ENCODE data around the gene RCBTB1.

The RCBTB1 gene

GRCh38 chr13:49569993-49570689 is 15.2 kb downstream of the RCBTB1 start:
- TF ChIP-seq SP7 (tag by site-specific recombination; IDR thresholded peaks at IDR 0.05), result peak; percentile 29; the same call in 1 of the 2 replicates
- 0 out of 2 replicates have a peak, but pooled peaks have one; percentile 16 for TF ChIP-seq OSR2 (tag by site-specific recombination; IDR thresholded peaks at IDR 0.05)
- no peak for TF ChIP-seq ZNF791 (tag by site-specific recombination; IDR thresholded peaks at IDR 0.05)
- no peak for TF ChIP-seq PRDM2 (tag by site-specific recombination; IDR thresholded peaks at IDR 0.05; ENCODE audit: borderline replicate concordance)
- TF ChIP-seq ZFP37 (tag by site-specific recombination; IDR thresholded peaks at IDR 0.05), result no peak
- H3K9me3 ChIP-seq (ENCODE audit: control insufficient read depth, insufficient read depth, low read depth, low read length), result no peaks in the 10 kb centered on the region
- H3K27ac ChIP-seq (ENCODE audit: extremely low read depth, low read depth, low read length), result no peak overlapping the region
- H3K4me3 ChIP-seq (ENCODE audit: low read depth, low read length), result no peak overlapping the region
- ChIA-PET CTCF (no interaction called here), POLR2A (no interaction called here)
- H3K4me1 ChIP-seq (ENCODE audit: control insufficient read depth, insufficient read depth, low read length), result no peaks in the 10 kb centered on the region
- peaks cover 0 to 14% of the 10 kb centered on the region in 2 experiments; a peak in 1 of 3 replicates for H3K36me3 ChIP-seq (ENCODE audit: control insufficient read depth in 2 of 2, insufficient read depth in 1 of 2, low read length in 2 of 2)

DNA sequence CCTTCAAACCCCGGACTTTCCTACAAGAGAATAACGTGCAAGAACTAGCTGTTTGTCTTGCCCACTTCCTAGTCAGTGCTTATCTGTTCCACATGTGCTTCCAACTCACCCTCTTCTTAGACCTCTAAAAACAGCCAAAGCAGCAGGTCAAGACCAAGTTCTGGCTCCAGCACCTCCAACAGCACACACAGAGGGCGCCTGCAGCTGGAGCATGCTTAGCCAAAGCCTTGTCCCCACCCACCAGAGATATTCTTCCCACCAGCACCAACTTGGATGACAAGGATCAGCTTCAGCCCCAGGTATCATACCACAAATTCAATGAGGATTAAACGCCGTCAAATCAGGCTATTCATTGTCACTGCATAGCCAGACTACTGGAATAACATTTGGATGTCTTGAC is 17.9 kb downstream of the RCBTB1 start:
- CTCF ChIA-PET, result no interaction called here
- Histone ChIP-seq H3K27ac (ENCODE audit: extremely low read depth, low read depth, low read length) (no peak overlapping the region), H3K4me3 (ENCODE audit: low read depth, low read length) (no peak overlapping the region), H3K4me1 (ENCODE audit: control insufficient read depth, insufficient read depth, low read length) (no peaks in the 10 kb centered on the region), H3K36me3 (ENCODE audit: control insufficient read depth in 2 of 2, insufficient read depth in 1 of 2, low read length in 2 of 2) (peaks cover 0 to 14% of the 10 kb centered on the region in 2 experiments; a peak in 2 of 3 replicates), H3K9me3 (ENCODE audit: control insufficient read depth, insufficient read depth, low read depth, low read length) (no peaks in the 10 kb centered on the region)
- POLR2A ChIA-PET, result no interaction called here
- TF ChIP-seq, protein P1, sequence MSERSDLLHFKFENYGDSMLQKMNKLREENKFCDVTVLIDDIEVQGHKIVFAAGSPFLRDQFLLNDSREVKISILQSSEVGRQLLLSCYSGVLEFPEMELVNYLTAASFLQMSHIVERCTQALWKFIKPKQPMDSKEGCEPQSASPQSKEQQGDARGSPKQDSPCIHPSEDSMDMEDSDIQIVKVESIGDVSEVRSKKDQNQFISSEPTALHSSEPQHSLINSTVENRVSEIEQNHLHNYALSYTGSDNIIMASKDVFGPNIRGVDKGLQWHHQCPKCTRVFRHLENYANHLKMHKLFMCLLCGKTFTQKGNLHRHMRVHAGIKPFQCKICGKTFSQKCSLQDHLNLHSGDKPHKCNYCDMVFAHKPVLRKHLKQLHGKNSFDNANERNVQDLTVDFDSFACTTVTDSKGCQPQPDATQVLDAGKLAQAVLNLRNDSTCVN (tag by site-specific recombination; optimal IDR thresholded peaks at IDR 0.05), result no peak
- TF ChIP-seq ZNF274 (IDR thresholded peaks at IDR 0.05; ENCODE audit: low read length), result no peak
- TF ChIP-seq ZNF274 (tag by site-specific recombination; IDR thresholded peaks at IDR 0.05; ENCODE audit: borderline replicate concordance), result no peak
- TF ChIP-seq ZNF658 (tag by site-specific recombination; IDR thresholded peaks at IDR 0.05), result no peak
- TF ChIP-seq, protein P2, sequence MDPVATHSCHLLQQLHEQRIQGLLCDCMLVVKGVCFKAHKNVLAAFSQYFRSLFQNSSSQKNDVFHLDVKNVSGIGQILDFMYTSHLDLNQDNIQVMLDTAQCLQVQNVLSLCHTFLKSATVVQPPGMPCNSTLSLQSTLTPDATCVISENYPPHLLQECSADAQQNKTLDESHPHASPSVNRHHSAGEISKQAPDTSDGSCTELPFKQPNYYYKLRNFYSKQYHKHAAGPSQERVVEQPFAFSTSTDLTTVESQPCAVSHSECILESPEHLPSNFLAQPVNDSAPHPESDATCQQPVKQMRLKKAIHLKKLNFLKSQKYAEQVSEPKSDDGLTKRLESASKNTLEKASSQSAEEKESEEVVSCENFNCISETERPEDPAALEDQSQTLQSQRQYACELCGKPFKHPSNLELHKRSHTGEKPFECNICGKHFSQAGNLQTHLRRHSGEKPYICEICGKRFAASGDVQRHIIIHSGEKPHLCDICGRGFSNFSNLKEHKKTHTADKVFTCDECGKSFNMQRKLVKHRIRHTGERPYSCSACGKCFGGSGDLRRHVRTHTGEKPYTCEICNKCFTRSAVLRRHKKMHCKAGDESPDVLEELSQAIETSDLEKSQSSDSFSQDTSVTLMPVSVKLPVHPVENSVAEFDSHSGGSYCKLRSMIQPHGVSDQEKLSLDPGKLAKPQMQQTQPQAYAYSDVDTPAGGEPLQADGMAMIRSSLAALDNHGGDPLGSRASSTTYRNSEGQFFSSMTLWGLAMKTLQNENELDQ (tag by site-specific recombination; IDR thresholded peaks at IDR 0.05; ENCODE audit: low read depth), result no peak
- TF ChIP-seq ZBTB21 (tag by site-specific recombination; IDR thresholded peaks at IDR 0.05), result no peak
- TF ChIP-seq ZNF513 (tag by site-specific recombination; IDR thresholded peaks at IDR 0.05), result no peak
- no peak for TF ChIP-seq ZNF112 (tag by site-specific recombination; IDR thresholded peaks at IDR 0.05)
- TF ChIP-seq ZNF830 (tag by site-specific recombination; IDR thresholded peaks at IDR 0.05; ENCODE audit: low read depth), result no peak
- TF ChIP-seq, protein P3, sequence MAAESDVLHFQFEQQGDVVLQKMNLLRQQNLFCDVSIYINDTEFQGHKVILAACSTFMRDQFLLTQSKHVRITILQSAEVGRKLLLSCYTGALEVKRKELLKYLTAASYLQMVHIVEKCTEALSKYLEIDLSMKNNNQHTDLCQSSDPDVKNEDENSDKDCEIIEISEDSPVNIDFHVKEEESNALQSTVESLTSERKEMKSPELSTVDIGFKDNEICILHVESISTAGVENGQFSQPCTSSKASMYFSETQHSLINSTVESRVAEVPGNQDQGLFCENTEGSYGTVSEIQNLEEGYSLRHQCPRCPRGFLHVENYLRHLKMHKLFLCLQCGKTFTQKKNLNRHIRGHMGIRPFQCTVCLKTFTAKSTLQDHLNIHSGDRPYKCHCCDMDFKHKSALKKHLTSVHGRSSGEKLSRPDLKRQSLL (tag by site-specific recombination; IDR thresholded peaks at IDR 0.05), result no peak
- TF ChIP-seq ZNF707 (tag by site-specific recombination; IDR thresholded peaks at IDR 0.05), result no peak
- no peak for TF ChIP-seq ZNF776 (tag by site-specific recombination; IDR thresholded peaks at IDR 0.05; ENCODE audit: borderline replicate concordance)
- TF ChIP-seq ZNF521 (tag by site-specific recombination; IDR thresholded peaks at IDR 0.05), result no peak

Data from HEK293 (cell line).